ENCODE results near the gene MS4A14.

DNA sequence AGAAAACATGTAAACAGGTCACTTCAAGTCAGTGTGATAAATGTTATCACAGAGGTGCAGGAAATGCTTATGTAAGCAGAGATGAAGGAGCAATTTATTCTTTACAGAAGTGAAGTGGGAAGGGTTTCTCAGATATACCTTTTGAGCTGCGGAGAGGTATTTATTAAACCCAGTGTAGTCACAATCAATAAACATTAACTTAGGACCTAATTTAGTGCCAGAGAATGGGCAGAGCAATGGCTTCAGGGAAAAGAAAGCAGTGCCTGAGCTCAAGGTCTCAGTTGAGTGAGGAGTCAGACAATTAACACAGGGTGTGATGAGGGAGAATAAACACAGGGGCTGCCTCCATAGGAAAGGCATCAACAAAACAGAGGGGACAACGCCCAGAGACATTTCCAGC is 35.0 kb downstream of the MS4A14 start:
- TF ChIP-seq, protein P1, sequence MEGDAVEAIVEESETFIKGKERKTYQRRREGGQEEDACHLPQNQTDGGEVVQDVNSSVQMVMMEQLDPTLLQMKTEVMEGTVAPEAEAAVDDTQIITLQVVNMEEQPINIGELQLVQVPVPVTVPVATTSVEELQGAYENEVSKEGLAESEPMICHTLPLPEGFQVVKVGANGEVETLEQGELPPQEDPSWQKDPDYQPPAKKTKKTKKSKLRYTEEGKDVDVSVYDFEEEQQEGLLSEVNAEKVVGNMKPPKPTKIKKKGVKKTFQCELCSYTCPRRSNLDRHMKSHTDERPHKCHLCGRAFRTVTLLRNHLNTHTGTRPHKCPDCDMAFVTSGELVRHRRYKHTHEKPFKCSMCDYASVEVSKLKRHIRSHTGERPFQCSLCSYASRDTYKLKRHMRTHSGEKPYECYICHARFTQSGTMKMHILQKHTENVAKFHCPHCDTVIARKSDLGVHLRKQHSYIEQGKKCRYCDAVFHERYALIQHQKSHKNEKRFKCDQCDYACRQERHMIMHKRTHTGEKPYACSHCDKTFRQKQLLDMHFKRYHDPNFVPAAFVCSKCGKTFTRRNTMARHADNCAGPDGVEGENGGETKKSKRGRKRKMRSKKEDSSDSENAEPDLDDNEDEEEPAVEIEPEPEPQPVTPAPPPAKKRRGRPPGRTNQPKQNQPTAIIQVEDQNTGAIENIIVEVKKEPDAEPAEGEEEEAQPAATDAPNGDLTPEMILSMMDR (conservative IDR thresholded peaks at IDR 0.05; ENCODE audit: low read depth in 2 of 2) = no peak
- TF ChIP-seq EZH2 (IDR thresholded peaks at IDR 0.05; ENCODE audit: low read depth, unreplicated experiment) (no peak), EZH2phosphoT487 (IDR thresholded peaks at IDR 0.05; ENCODE audit: unreplicated experiment) (no peak), POLR2AphosphoS5 (IDR thresholded peaks at IDR 0.05; ENCODE audit: low read depth) (no peak), JUNB (IDR thresholded peaks at IDR 0.05; ENCODE audit: unreplicated experiment) (no peak), ZNF114 (CRISPR knock-in tag; IDR thresholded peaks at IDR 0.05) (no peak), STAT1 (IDR thresholded peaks at IDR 0.05; ENCODE audit: unreplicated experiment) (no peak), CREB1 (CRISPR knock-in tag; IDR thresholded peaks at IDR 0.05; ENCODE audit: low read depth) (no peak), ZNF331 (CRISPR knock-in tag; IDR thresholded peaks at IDR 0.05; ENCODE audit: low read depth) (no peak)
- TF ChIP-seq, protein P2, sequence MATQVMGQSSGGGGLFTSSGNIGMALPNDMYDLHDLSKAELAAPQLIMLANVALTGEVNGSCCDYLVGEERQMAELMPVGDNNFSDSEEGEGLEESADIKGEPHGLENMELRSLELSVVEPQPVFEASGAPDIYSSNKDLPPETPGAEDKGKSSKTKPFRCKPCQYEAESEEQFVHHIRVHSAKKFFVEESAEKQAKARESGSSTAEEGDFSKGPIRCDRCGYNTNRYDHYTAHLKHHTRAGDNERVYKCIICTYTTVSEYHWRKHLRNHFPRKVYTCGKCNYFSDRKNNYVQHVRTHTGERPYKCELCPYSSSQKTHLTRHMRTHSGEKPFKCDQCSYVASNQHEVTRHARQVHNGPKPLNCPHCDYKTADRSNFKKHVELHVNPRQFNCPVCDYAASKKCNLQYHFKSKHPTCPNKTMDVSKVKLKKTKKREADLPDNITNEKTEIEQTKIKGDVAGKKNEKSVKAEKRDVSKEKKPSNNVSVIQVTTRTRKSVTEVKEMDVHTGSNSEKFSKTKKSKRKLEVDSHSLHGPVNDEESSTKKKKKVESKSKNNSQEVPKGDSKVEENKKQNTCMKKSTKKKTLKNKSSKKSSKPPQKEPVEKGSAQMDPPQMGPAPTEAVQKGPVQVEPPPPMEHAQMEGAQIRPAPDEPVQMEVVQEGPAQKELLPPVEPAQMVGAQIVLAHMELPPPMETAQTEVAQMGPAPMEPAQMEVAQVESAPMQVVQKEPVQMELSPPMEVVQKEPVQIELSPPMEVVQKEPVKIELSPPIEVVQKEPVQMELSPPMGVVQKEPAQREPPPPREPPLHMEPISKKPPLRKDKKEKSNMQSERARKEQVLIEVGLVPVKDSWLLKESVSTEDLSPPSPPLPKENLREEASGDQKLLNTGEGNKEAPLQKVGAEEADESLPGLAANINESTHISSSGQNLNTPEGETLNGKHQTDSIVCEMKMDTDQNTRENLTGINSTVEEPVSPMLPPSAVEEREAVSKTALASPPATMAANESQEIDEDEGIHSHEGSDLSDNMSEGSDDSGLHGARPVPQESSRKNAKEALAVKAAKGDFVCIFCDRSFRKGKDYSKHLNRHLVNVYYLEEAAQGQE (IDR thresholded peaks at IDR 0.05; ENCODE audit: unreplicated experiment) = no peak
- TF ChIP-seq, protein P3, sequence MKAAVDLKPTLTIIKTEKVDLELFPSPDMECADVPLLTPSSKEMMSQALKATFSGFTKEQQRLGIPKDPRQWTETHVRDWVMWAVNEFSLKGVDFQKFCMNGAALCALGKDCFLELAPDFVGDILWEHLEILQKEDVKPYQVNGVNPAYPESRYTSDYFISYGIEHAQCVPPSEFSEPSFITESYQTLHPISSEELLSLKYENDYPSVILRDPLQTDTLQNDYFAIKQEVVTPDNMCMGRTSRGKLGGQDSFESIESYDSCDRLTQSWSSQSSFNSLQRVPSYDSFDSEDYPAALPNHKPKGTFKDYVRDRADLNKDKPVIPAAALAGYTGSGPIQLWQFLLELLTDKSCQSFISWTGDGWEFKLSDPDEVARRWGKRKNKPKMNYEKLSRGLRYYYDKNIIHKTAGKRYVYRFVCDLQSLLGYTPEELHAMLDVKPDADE (IDR thresholded peaks at IDR 0.05) = no peak
